Gastrocnemius medialis (tissue), 4 donors: ENCODE results near the gene GBX1.
A peak's percentile ranks its signal among the peaks of the same experiment; 100 is the strongest.

Experiments used
- POLR2A ChIP-seq, 2 donors: fragments of 450-650 bp; IDR thresholded peaks; one replicate each; pipeline ENCODE4 v1.6.1; 2017; ENCODE audit warnings: antibody characterized with exemption in 2 of 2, mild to moderate bottlenecking in 2 of 2, moderate library complexity in 2 of 2
- TF ChIP-seq, protein P1 (sequence below), 5 experiments: fragments of 450-650 bp in 3 of 5; fragments of 200-600 bp in 2 of 5; sonication (generic) in 2 of 5; IDR thresholded peaks in 4 of 5; conservative IDR thresholded peaks in 1 of 5; 1 replicate in 4 of 5; 2 replicates in 1 of 5; pipeline ENCODE4 v1.5.1; 2016 to 2019; ENCODE audit warnings: antibody characterized with exemption in 5 of 5, mild to moderate bottlenecking in 3 of 5, moderate library complexity in 3 of 5

DNA sequence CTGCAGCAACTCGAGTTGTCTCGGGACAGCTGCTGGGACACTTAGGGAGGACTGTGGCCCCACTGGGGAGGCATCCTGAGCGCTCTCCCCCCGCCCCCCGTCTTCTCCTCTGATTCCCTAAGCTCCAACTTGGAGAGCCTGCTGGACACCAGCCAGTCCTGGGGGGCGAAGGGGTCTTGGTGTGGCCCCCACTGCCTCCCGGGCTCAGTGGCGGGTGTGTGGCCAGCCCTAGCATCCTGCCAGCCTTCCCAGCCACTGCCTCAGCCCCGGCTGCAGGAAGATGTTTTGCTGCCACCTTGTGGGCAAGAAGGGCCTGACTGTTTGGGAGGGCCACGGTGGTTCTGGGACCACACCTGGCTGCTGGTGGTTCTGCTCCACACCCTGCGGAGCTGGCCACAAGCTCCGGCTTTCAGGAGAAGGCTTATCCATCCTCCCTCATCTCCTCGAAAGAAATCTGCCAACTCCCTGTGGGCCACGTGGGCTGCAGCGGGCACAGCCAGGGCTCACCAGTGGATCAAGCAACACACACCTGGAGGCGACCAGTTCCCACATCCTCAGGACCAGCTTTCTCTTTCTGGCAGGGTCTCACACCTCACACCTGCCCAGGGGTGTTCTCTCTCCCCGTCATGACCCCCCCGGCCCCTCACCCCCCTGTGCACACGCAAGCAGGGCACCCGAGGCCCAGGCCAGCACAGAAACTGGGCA lies 56.4 kb downstream of the GBX1 start:
- TF ChIP-seq, protein P1, sequence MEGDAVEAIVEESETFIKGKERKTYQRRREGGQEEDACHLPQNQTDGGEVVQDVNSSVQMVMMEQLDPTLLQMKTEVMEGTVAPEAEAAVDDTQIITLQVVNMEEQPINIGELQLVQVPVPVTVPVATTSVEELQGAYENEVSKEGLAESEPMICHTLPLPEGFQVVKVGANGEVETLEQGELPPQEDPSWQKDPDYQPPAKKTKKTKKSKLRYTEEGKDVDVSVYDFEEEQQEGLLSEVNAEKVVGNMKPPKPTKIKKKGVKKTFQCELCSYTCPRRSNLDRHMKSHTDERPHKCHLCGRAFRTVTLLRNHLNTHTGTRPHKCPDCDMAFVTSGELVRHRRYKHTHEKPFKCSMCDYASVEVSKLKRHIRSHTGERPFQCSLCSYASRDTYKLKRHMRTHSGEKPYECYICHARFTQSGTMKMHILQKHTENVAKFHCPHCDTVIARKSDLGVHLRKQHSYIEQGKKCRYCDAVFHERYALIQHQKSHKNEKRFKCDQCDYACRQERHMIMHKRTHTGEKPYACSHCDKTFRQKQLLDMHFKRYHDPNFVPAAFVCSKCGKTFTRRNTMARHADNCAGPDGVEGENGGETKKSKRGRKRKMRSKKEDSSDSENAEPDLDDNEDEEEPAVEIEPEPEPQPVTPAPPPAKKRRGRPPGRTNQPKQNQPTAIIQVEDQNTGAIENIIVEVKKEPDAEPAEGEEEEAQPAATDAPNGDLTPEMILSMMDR (IDR thresholded peaks at IDR 0.05 in 4 of 5, conservative IDR thresholded peaks at IDR 0.05 in 1 of 5): peak; percentile 82 to 96 (median 89)
- TF ChIP-seq POLR2A (IDR thresholded peaks at IDR 0.05): no peak
